ENCODE data around the gene LRRC38. TPM values are rescaled to one million over a fixed set of nuclear protein-coding genes. Genes with fewer than 3 reads are reported as not detected.
A peak's percentile ranks its signal among the peaks of the same experiment; 100 is the strongest.
"Not testable (repeated sequence)": the region's sequence is repeated elsewhere in the genome, so short reads cannot be mapped to it uniquely, and the experiment has no call there.

Gene LRRC38
- polyA plus RNA-seq, 4 donors = 0.45 to 7.7 TPM; not detected in 2

GRCh38 chr1:13469343-13469742 lies 44.5 kb downstream of the LRRC38 start:
- DNase-seq (ENCODE audit: low read depth in 4 of 4, low spot score in 3 of 4) = peak in 1 of 4 donors; percentile 22

- DNase-seq (ENCODE audit: low read depth in 4 of 4, low spot score in 3 of 4) = no peak
These were observed 48.3 kb downstream of the LRRC38 start for GRCh38 chr1:13465515-13465914.

GRCh38 chr1:13462682-13463081 lies 51.1 kb downstream of the LRRC38 start:
- DNase-seq (ENCODE audit: low read depth in 4 of 4, low spot score in 3 of 4) = no peak

GRCh38 chr1:13461977-13462376 lies 51.8 kb downstream of the LRRC38 start:
- no peak for DNase-seq (ENCODE audit: low read depth in 4 of 4, low spot score in 3 of 4)

GRCh38 chr1:13456904-13457532 lies 56.8 kb downstream of the LRRC38 start:
- no peak for DNase-seq (ENCODE audit: low read depth in 4 of 4, low spot score in 3 of 4)

GRCh38 chr1:13451399-13451965 lies 62.3 kb downstream of the LRRC38 start:
- no peak for DNase-seq (ENCODE audit: low read depth in 4 of 4, low spot score in 3 of 4)

GRCh38 chr1:13450204-13450603 lies 63.6 kb downstream of the LRRC38 start:
- no peak for DNase-seq (ENCODE audit: low read depth in 4 of 4, low spot score in 3 of 4)

GRCh38 chr1:13443335-13443979 lies 70.3 kb downstream of the LRRC38 start:
- DNase-seq (ENCODE audit: low read depth in 4 of 4, low spot score in 3 of 4) = no peak

GRCh38 chr1:13439104-13439783 lies 74.6 kb downstream of the LRRC38 start:
- not testable (repeated sequence) for DNase-seq (ENCODE audit: low read depth in 4 of 4, low spot score in 3 of 4)

- no peak for DNase-seq (ENCODE audit: low read depth in 4 of 4, low spot score in 3 of 4)
These were observed 78.3 kb downstream of the LRRC38 start for GRCh38 chr1:13435458-13435857.

- not testable (repeated sequence) for DNase-seq (ENCODE audit: low read depth in 4 of 4, low spot score in 3 of 4)
These were observed 80.0 kb downstream of the LRRC38 start for GRCh38 chr1:13433694-13434358.

- DNase-seq (ENCODE audit: low read depth in 4 of 4, low spot score in 3 of 4) = no peak
These were observed 81.6 kb downstream of the LRRC38 start for GRCh38 chr1:13432251-13432650.

- DNase-seq (ENCODE audit: low read depth in 4 of 4, low spot score in 3 of 4) = no peak
These were observed 83.3 kb downstream of the LRRC38 start for GRCh38 chr1:13430495-13430894.

Other genes starting within 250 kb of the LRRC38 start
- gene PRAMEF8, start 228.9 kb downstream of the LRRC38 start, polyA plus RNA-seq (ENCODE audit: insufficient read length in 4 of 4) = not detected
- not detected for gene PRAMEF33, start 210.5 kb downstream of the LRRC38 start, polyA plus RNA-seq (ENCODE audit: insufficient read length in 4 of 4)
- gene PRAMEF15, start 198.4 kb downstream of the LRRC38 start, polyA plus RNA-seq (ENCODE audit: insufficient read length in 4 of 4) = not detected
- gene PRAMEF14, start 166.9 kb downstream of the LRRC38 start, polyA plus RNA-seq (ENCODE audit: insufficient read length in 4 of 4) = not detected
- gene PRAMEF19, start 142.1 kb downstream of the LRRC38 start, polyA plus RNA-seq (ENCODE audit: insufficient read length in 4 of 4) = not detected
- not detected for gene PRAMEF17, start 124.4 kb downstream of the LRRC38 start, polyA plus RNA-seq (ENCODE audit: insufficient read length in 4 of 4)
- not detected for gene PRAMEF20, start 103.6 kb downstream of the LRRC38 start, polyA plus RNA-seq (ENCODE audit: insufficient read length in 4 of 4)
- gene PDPN, start 69.8 kb upstream of the LRRC38 start, polyA plus RNA-seq (ENCODE audit: insufficient read length in 4 of 4) = 10 to 100 TPM; 15.1 to 99.8 (median 20.9) TPM
- gene PRDM2, start 186.2 kb upstream of the LRRC38 start, polyA plus RNA-seq (ENCODE audit: insufficient read length in 4 of 4) = 10 to 100 TPM; 35.7 to 41.4 (median 40.1) TPM

All from left renal pelvis (tissue), 4 donors.